Measurements from ENCODE around the gene BTG2.

DNA sequence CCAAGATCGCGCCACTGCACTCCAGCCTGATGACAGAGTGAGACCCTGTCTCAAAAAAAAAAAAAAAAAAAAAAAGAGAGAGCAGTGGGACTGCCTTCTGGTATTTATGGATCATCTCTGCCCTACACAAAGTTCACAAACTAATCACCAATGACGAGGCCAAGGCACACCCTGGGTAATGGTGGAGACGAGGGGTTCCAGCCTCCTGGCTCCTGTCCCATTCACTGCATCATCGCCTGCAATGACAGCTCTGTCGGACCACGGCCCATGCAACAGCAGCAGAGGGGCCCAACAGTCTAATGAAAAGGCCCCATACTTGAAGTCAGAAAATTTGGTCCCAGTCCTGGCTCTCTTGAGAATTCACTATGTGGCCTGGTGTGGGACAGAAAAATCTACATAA is 2.9 kb upstream of the BTG2 start:
- TF ChIP-seq, protein P1, sequence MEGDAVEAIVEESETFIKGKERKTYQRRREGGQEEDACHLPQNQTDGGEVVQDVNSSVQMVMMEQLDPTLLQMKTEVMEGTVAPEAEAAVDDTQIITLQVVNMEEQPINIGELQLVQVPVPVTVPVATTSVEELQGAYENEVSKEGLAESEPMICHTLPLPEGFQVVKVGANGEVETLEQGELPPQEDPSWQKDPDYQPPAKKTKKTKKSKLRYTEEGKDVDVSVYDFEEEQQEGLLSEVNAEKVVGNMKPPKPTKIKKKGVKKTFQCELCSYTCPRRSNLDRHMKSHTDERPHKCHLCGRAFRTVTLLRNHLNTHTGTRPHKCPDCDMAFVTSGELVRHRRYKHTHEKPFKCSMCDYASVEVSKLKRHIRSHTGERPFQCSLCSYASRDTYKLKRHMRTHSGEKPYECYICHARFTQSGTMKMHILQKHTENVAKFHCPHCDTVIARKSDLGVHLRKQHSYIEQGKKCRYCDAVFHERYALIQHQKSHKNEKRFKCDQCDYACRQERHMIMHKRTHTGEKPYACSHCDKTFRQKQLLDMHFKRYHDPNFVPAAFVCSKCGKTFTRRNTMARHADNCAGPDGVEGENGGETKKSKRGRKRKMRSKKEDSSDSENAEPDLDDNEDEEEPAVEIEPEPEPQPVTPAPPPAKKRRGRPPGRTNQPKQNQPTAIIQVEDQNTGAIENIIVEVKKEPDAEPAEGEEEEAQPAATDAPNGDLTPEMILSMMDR (IDR thresholded peaks at IDR 0.05): no peak
- TF ChIP-seq POLR2A (IDR thresholded peaks at IDR 0.05): no peak

Data from adrenal gland (tissue), 5 donors.